Measurements from ENCODE around the gene SHISAL1.

DNA sequence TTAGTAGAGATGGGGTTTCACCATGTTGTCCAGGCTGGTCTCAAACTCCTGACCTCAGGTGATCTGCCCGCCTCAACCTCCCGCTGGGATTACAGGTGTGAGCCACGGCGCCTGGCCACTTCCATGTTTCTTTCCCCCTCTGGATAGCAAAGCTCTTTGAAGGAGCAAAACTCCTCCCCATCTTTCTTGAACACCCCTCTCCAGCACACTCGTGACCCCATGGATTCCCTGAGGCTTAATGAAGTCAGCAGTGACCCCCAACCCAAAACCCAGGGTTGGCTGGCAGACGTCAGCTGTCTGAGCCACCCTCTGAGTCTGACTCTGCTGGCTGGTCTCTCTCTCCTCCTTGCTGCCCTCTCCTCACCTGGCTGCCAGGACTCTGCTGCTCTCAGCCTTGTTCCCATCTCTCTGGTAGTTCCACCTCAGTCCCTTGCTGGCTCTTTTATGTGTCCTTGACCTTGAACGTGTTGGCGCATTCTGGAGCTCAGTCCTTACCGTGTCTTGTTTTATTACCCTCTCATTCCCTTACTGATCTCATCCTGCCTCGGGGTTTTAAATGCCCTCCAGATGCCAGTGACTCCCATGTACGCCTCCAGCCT, 87.6 kb downstream of the SHISAL1 start:
- TF ChIP-seq, protein P1, sequence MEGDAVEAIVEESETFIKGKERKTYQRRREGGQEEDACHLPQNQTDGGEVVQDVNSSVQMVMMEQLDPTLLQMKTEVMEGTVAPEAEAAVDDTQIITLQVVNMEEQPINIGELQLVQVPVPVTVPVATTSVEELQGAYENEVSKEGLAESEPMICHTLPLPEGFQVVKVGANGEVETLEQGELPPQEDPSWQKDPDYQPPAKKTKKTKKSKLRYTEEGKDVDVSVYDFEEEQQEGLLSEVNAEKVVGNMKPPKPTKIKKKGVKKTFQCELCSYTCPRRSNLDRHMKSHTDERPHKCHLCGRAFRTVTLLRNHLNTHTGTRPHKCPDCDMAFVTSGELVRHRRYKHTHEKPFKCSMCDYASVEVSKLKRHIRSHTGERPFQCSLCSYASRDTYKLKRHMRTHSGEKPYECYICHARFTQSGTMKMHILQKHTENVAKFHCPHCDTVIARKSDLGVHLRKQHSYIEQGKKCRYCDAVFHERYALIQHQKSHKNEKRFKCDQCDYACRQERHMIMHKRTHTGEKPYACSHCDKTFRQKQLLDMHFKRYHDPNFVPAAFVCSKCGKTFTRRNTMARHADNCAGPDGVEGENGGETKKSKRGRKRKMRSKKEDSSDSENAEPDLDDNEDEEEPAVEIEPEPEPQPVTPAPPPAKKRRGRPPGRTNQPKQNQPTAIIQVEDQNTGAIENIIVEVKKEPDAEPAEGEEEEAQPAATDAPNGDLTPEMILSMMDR (IDR thresholded peaks at IDR 0.05): no peak
- TF ChIP-seq POLR2A (IDR thresholded peaks at IDR 0.05): no peak
